Spleen (tissue), 11 donors: Measurements from ENCODE around the gene SOX5. TPM values are rescaled to one million over a fixed set of nuclear protein-coding genes. Genes with fewer than 3 reads are reported as not detected.

Experiments
- DNase-seq: peaks from one replicate; pipeline ENCODE4 v3.0.0-alpha.2; 2020
- H3K27ac ChIP-seq, 8 donors: fragments of 200-600 bp; sonication (generic) in 7 of 8; 1 replicate in 4 of 8; 2 replicates in 4 of 8; pipeline versions ENCODE4 v1.5.0 to v1.8.0; 2016 to 2021; ENCODE audit warnings: inconsistent platforms in 4 of 8, mild to moderate bottlenecking in 4 of 8, moderate library complexity in 1 of 8
- H3K27me3 ChIP-seq, 7 donors: fragments of 200-600 bp; sonication (generic) in 6 of 7; replicated peaks in 1 of 7; 1 replicate in 4 of 7; 2 replicates in 3 of 7; pipeline versions ENCODE4 v1.5.0 to v1.8.0; 2016 to 2021; ENCODE audit warnings: inconsistent platforms in 3 of 7, mild to moderate bottlenecking in 1 of 7
- H3K36me3 ChIP-seq, 6 donors: fragments of 200-600 bp; sonication (generic) in 5 of 6; 1 replicate in 4 of 6; 2 replicates in 2 of 6; pipeline versions ENCODE4 v1.5.0 to v1.8.0; 2016 to 2021; ENCODE audit warnings: inconsistent platforms in 2 of 6
- H3K4me1 ChIP-seq, 6 donors: fragments of 200-600 bp; sonication (generic) in 5 of 6; 1 replicate in 3 of 6; 2 replicates in 3 of 6; pipeline versions ENCODE4 v1.5.0 to v1.8.0; 2016 to 2021; ENCODE audit warnings: inconsistent platforms in 3 of 6
- H3K4me3 ChIP-seq, 8 donors: fragments of 200-600 bp; sonication (generic) in 7 of 8; 1 replicate in 4 of 8; 2 replicates in 4 of 8; pipeline versions ENCODE4 v1.5.0 to v1.8.0; 2016 to 2021; ENCODE audit warnings: inconsistent platforms in 4 of 8, mild to moderate bottlenecking in 4 of 8, moderate library complexity in 2 of 8
- H3K9me3 ChIP-seq, 8 donors: fragments of 200-600 bp; sonication (generic) in 7 of 8; 1 replicate in 4 of 8; 2 replicates in 4 of 8; pipeline versions ENCODE4 v1.5.0 to v1.8.0; 2016 to 2021; ENCODE audit warnings: inconsistent platforms in 4 of 8
- CTCF ChIP-seq, 11 experiments: fragments of 200-600 bp in 7 of 11; fragments of 450-650 bp in 4 of 11; sonication (generic) in 4 of 11; IDR thresholded peaks in 8 of 11; conservative IDR thresholded peaks in 3 of 11; 1 replicate in 7 of 11; 2 replicates in 4 of 11; pipeline versions ENCODE4 v1.4.0 to v1.8.0; 2016 to 2021; ENCODE audit warnings: antibody characterized with exemption in 11 of 11, inconsistent platforms in 4 of 11, mild to moderate bottlenecking in 1 of 11
- POLR2A ChIP-seq, 3 donors: fragments of 450-650 bp; IDR thresholded peaks; one replicate each; pipeline ENCODE4 v1.5.1; 2017; ENCODE audit warnings: antibody characterized with exemption in 3 of 3, mild to moderate bottlenecking in 1 of 3
- POLR2AphosphoS5 ChIP-seq, 3 donors: sonication (generic); formaldehyde crosslinking; IDR thresholded peaks; one replicate each; pipeline ENCODE4 v1.5.1; 2017; ENCODE audit warnings: antibody characterized with exemption in 3 of 3
- WGBS, 5 donors: extraction: QIAGEN DNeasy Blood & Tissue Kit in 3 of 5; methylation state at CpG; one replicate each; pipeline versions ENCODE4 v1.1.5 to v1.1.7; 2013 to 2018; 5-methylcytosine and 5-hydroxymethylcytosine counted together
- intact Hi-C: fragments of 100-400 bp; cut with DNase I; formaldehyde crosslinking; loops from one replicate; pipeline ENCODE4 v1.15.0; 2023; ENCODE audit warnings: low total_unique reads
- polyA plus RNA-seq, 3 donors: library from polyadenylated mRNA; stranded (reverse); fragments of 200-250 nt; gene quantifications; one replicate each; pipeline ENCODE4 v1.2.1, GENCODE V29; 2013
- total RNA-seq, 7 donors: library from RNA; depleted of rRNA in 3 of 7; stranded (reverse); fragments of >200 nt in 3 of 7; fragmentation: NEBNext Ultra II Directional in 4 of 7; extraction: Animal tissue kit (Norgen Biotek cat#: 25700) in 4 of 7; gene quantifications; one replicate each; pipeline versions ENCODE4 v1.1.0 to v1.2.1, GENCODE V29; 2016 to 2021
- donor health status: healthy with polysubstance abuse.
- donor health status: DM: no; HTN: no; CAD: no; lungs with moderate emphysema.
- donor health status: DM: no; HTN: no; CAD: no.
- donor health status: Bipolar disorder and iron deficiency.
- donor health status: healthy.
- donor health status: DM: no; HTN: no; CAD: no.
- donor health status: DM: yes; HTN: yes; CAD: no.

The SOX5 gene
- total and polyA plus RNA-seq, 10 donors: 0.20 to 21.3 (median 8.7) TPM

GRCh38 chr12:23899434-23899833, 50.0 kb downstream of the SOX5 start:
- Histone ChIP-seq H3K27ac (no peak overlapping the region), H3K36me3 (no peaks in the 10 kb centered on the region), H3K9me3 (peaks cover 0 to 10% (median 0%) of the 10 kb centered on the region in 8 donors), H3K27me3 (no peaks in the 10 kb centered on the region), H3K4me3 (no peak overlapping the region), H3K4me1 (no peaks in the 10 kb centered on the region)
- intact Hi-C loops: no loop called here
- TF ChIP-seq POLR2A (IDR thresholded peaks at IDR 0.05) (no peak), CTCF (IDR thresholded peaks at IDR 0.05 in 8 of 11, conservative IDR thresholded peaks at IDR 0.05 in 3 of 11) (no peak), POLR2AphosphoS5 (IDR thresholded peaks at IDR 0.05) (no peak)
- WGBS, 5 donors: 75 to 85% (median 81%) methylated on average over 3 of the region's 3 CpGs
- no peak for DNase-seq

- 44 to 82% (median 75%) methylated on average over 1 of the region's 1 CpG for WGBS, 5 donors
- TF ChIP-seq POLR2A (IDR thresholded peaks at IDR 0.05) (no peak), POLR2AphosphoS5 (IDR thresholded peaks at IDR 0.05) (no peak), CTCF (IDR thresholded peaks at IDR 0.05 in 8 of 11, conservative IDR thresholded peaks at IDR 0.05 in 3 of 11) (no peak)
- no peak for DNase-seq
- Histone ChIP-seq H3K27me3 (no peaks in the 10 kb centered on the region), H3K27ac (no peak overlapping the region), H3K36me3 (no peaks in the 10 kb centered on the region), H3K4me1 (no peaks in the 10 kb centered on the region), H3K4me3 (no peak overlapping the region), H3K9me3 (peaks cover 0 to 10% (median 0%) of the 10 kb centered on the region in 8 donors)
- intact Hi-C loops: no loop called here
Observed at GRCh38 chr12:23898121-23898520, 51.3 kb downstream of the SOX5 start.

- H3K36me3 ChIP-seq: no peaks in the 10 kb centered on the region
- no peaks in the 10 kb centered on the region for H3K27me3 ChIP-seq
- intact Hi-C loops: no loop called here
- no peak for DNase-seq
- no peaks in the 10 kb centered on the region for H3K4me1 ChIP-seq
- peaks cover 0 to 4% (median 0%) of the 10 kb centered on the region in 8 donors for H3K9me3 ChIP-seq
- no peak overlapping the region for H3K4me3 ChIP-seq
- no peak overlapping the region for H3K27ac ChIP-seq
- WGBS, 5 donors: 44 to 64% (median 56%) methylated on average over 5 of the region's 5 CpGs
- TF ChIP-seq POLR2AphosphoS5 (IDR thresholded peaks at IDR 0.05): no peak
- TF ChIP-seq POLR2A (IDR thresholded peaks at IDR 0.05): no peak
- TF ChIP-seq CTCF (IDR thresholded peaks at IDR 0.05 in 8 of 11, conservative IDR thresholded peaks at IDR 0.05 in 3 of 11): no peak
Observed at GRCh38 chr12:23895792-23896218, 53.7 kb downstream of the SOX5 start.

- Histone ChIP-seq H3K4me3 (no peak overlapping the region), H3K4me1 (no peaks in the 10 kb centered on the region), H3K27me3 (no peaks in the 10 kb centered on the region), H3K9me3 (no peaks in the 10 kb centered on the region), H3K27ac (no peak overlapping the region), H3K36me3 (no peaks in the 10 kb centered on the region)
- 82 to 93% (median 87%) methylated on average over 1 of the region's 1 CpG for WGBS, 5 donors
- intact Hi-C loops: no loop called here
- no peak for TF ChIP-seq POLR2AphosphoS5 (IDR thresholded peaks at IDR 0.05)
- TF ChIP-seq POLR2A (IDR thresholded peaks at IDR 0.05): no peak
- no peak for TF ChIP-seq CTCF (IDR thresholded peaks at IDR 0.05 in 8 of 11, conservative IDR thresholded peaks at IDR 0.05 in 3 of 11)
- DNase-seq: no peak
Observed at GRCh38 chr12:23893611-23894010, 55.9 kb downstream of the SOX5 start.
